Keratinocyte (primary cell): ENCODE results near the gene PTEN. TPM values are rescaled to one million over a fixed set of nuclear protein-coding genes. Genes with fewer than 3 reads are reported as not detected.

ENCODE experiments used
- DNase-seq: peaks from one replicate; pipeline ENCODE4 v3.0.0-alpha.2; 2011; ENCODE audit warnings: low read depth, missing footprints, low spot score
- FAIRE-seq: peaks from 2 replicates; lab custom pipeline; 2011; peaks lifted over from hg19 to GRCh38; lab: Jason Lieb, UNC
- H2AFZ ChIP-seq: 2 replicates; pipeline ENCODE4 v1.6.0; 2012; ENCODE audit warnings: low read length, control low read depth, inconsistent platforms; ENCODE audit not compliant: control insufficient read depth
- H3K27ac ChIP-seq: 2 replicates; pipeline ENCODE4 v1.5.1; 2011; ENCODE audit warnings: low read length; ENCODE audit not compliant: control insufficient read depth, insufficient read depth
- H3K27me3 ChIP-seq: 3 replicates; pipeline ENCODE4 v1.6.0; 2011; ENCODE audit warnings: low read length; ENCODE audit not compliant: control insufficient read depth, insufficient read depth; ENCODE audit errors: extremely low read depth
- H3K36me3 ChIP-seq, 2 experiments: 2 replicates in 1 of 2; 3 replicates in 1 of 2; pipeline ENCODE4 v1.5.1; 2011; ENCODE audit warnings: low read length in 2 of 2, mild to moderate bottlenecking in 1 of 2; ENCODE audit not compliant: control insufficient read depth in 2 of 2, insufficient read depth in 2 of 2; ENCODE audit errors: extremely low read depth in 1 of 2
- H3K4me1 ChIP-seq: 3 replicates; pipeline ENCODE4 v1.5.1; 2011; ENCODE audit warnings: low read length; ENCODE audit not compliant: control insufficient read depth, insufficient read depth; ENCODE audit errors: extremely low read depth
- H3K4me2 ChIP-seq: 3 replicates; pipeline ENCODE4 v1.6.0; 2011; ENCODE audit warnings: low read depth, low read length; ENCODE audit not compliant: control insufficient read depth, insufficient read depth; ENCODE audit errors: extremely low read depth
- H3K4me3 ChIP-seq, 3 experiments: fragments of 200-600 bp in 1 of 3; sonication (generic) in 1 of 3; 2 replicates in 2 of 3; 3 replicates in 1 of 3; pipeline ENCODE4 v1.5.1; 2011 to 2016; ENCODE audit warnings: low read length in 3 of 3, mild to moderate bottlenecking in 3 of 3, control low read depth in 2 of 3, inconsistent platforms in 1 of 3, low read depth in 1 of 3, mixed read lengths in 1 of 3, mixed run types in 1 of 3, moderate library complexity in 1 of 3; ENCODE audit not compliant: control insufficient read depth in 2 of 3, insufficient read depth in 2 of 3; ENCODE audit errors: extremely low read depth in 1 of 3
- H3K79me2 ChIP-seq: 2 replicates; pipeline ENCODE4 v1.6.0; 2012; ENCODE audit warnings: low read length; ENCODE audit not compliant: control insufficient read depth, insufficient read depth
- H3K9ac ChIP-seq: 3 replicates; pipeline ENCODE4 v1.6.0; 2011; ENCODE audit warnings: low read length; ENCODE audit not compliant: control insufficient read depth, insufficient read depth; ENCODE audit errors: extremely low read depth
- H3K9me1 ChIP-seq: 3 replicates; pipeline ENCODE4 v1.6.0; 2011; ENCODE audit warnings: low read length; ENCODE audit not compliant: control insufficient read depth, insufficient read depth; ENCODE audit errors: extremely low read depth
- H3K9me3 ChIP-seq: 2 replicates; pipeline ENCODE4 v1.5.1; 2012; ENCODE audit warnings: low read depth, low read length; ENCODE audit not compliant: control insufficient read depth
- H4K20me1 ChIP-seq: 3 replicates; pipeline ENCODE4 v1.6.0; 2011; ENCODE audit warnings: low read length; ENCODE audit not compliant: control insufficient read depth, insufficient read depth; ENCODE audit errors: extremely low read depth
- EZH2 ChIP-seq: IDR thresholded peaks from one replicate; pipeline ENCODE4 v1.6.1; 2012; ENCODE audit warnings: inconsistent platforms, mild to moderate bottlenecking, low read length, moderate library complexity
- dilution Hi-C: fragments of 300-500 bp; cut with MboI; formaldehyde crosslinking; loops from one replicate; pipeline ENCODE4 v1.7.0; 2020; ENCODE audit warnings: low sequenced_read_pairs; ENCODE audit not compliant: extremely low pct_ligation_motif_present
- polyA plus RNA-seq, 5 experiments: library from polyadenylated mRNA; depleted of rRNA in 3 of 5; stranded (reverse) in 3 of 5; stranded (forward) in 1 of 5; unstranded in 1 of 5; fragments of >200 nt; gene quantifications; 1 replicate in 1 of 5; 2 replicates in 3 of 5; 3 replicates in 1 of 5; pipeline versions ENCODE4 v1.2.1 to v1.2.3, GENCODE V29; 2011 to 2012; ENCODE audit warnings: missing spikeins in 2 of 5, low read depth in 1 of 5, low replicate concordance in 1 of 5
- TF ChIP-seq, protein P1 (sequence below), 3 experiments: IDR thresholded peaks in 1 of 3; conservative IDR thresholded peaks in 1 of 3; optimal IDR thresholded peaks in 1 of 3; 2 replicates in 2 of 3; 3 replicates in 1 of 3; pipeline versions ENCODE3 to v1.5.1; 2011; ENCODE audit warnings: low read length in 3 of 3, mild to moderate bottlenecking in 3 of 3, moderate library complexity in 2 of 3, control low read depth in 1 of 3, inconsistent platforms in 1 of 3; ENCODE audit not compliant: insufficient read depth in 2 of 3; ENCODE audit errors: extremely low read depth in 1 of 3

The PTEN gene
- polyA plus RNA-seq, 1 donor (not counting 4 experiments of a cell fraction or from before 2014, with no cell fraction given), result 39.4 TPM

- H3K4me1 ChIP-seq, result no peaks in the 10 kb centered on the region
- TF ChIP-seq EZH2, result no peak
- TF ChIP-seq, protein P1, sequence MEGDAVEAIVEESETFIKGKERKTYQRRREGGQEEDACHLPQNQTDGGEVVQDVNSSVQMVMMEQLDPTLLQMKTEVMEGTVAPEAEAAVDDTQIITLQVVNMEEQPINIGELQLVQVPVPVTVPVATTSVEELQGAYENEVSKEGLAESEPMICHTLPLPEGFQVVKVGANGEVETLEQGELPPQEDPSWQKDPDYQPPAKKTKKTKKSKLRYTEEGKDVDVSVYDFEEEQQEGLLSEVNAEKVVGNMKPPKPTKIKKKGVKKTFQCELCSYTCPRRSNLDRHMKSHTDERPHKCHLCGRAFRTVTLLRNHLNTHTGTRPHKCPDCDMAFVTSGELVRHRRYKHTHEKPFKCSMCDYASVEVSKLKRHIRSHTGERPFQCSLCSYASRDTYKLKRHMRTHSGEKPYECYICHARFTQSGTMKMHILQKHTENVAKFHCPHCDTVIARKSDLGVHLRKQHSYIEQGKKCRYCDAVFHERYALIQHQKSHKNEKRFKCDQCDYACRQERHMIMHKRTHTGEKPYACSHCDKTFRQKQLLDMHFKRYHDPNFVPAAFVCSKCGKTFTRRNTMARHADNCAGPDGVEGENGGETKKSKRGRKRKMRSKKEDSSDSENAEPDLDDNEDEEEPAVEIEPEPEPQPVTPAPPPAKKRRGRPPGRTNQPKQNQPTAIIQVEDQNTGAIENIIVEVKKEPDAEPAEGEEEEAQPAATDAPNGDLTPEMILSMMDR (optimal IDR thresholded peaks at IDR 0.05 in 1 of 3, IDR thresholded peaks at IDR 0.05 in 1 of 3, conservative IDR thresholded peaks at IDR 0.05 in 1 of 3; ENCODE audit: extremely low read depth in 1 of 3, insufficient read depth in 2 of 3, low read length in 3 of 3), result no peak
- H3K9me1 ChIP-seq, result no peaks in the 10 kb centered on the region
- no peak for FAIRE-seq
- no peaks in the 10 kb centered on the region for H3K9me3 ChIP-seq
- dilution Hi-C loops, result no loop called here
- no peaks in the 10 kb centered on the region for H3K27me3 ChIP-seq
- no peak overlapping the region for H2AFZ ChIP-seq
- H3K27ac ChIP-seq, result no peak overlapping the region
- H4K20me1 ChIP-seq, result no peaks in the 10 kb centered on the region
- no peak overlapping the region for H3K4me3 ChIP-seq
- H3K36me3 ChIP-seq, result peaks cover 1 to 3% of the 10 kb centered on the region in 2 experiments
- DNase-seq, result no peak
- H3K9ac ChIP-seq, result no peak overlapping the region
- H3K4me2 ChIP-seq, result no peak overlapping the region
- H3K79me2 ChIP-seq, result no peaks in the 10 kb centered on the region
Observed at GRCh38 chr10:87966459-87966858, 103.0 kb downstream of the PTEN start.

- Histone ChIP-seq H3K79me2 (no peaks in the 10 kb centered on the region), H3K9ac (no peak overlapping the region), H3K4me1 (no peaks in the 10 kb centered on the region), H3K36me3 (no peaks in the 10 kb centered on the region), H3K4me2 (no peak overlapping the region), H2AFZ (no peak overlapping the region), H3K9me3 (no peaks in the 10 kb centered on the region), H3K27me3 (no peaks in the 10 kb centered on the region), H3K4me3 (no peak overlapping the region), H4K20me1 (no peaks in the 10 kb centered on the region), H3K9me1 (no peaks in the 10 kb centered on the region), H3K27ac (no peak overlapping the region)
- no peak for FAIRE-seq
- TF ChIP-seq EZH2, result no peak
- TF ChIP-seq, protein P1 (optimal IDR thresholded peaks at IDR 0.05 in 1 of 3, IDR thresholded peaks at IDR 0.05 in 1 of 3, conservative IDR thresholded peaks at IDR 0.05 in 1 of 3; ENCODE audit: extremely low read depth in 1 of 3, insufficient read depth in 2 of 3, low read length in 3 of 3), result no peak
- no peak for DNase-seq
- dilution Hi-C loops, result no loop called here
Observed at GRCh38 chr10:87973635-87974034, 110.2 kb downstream of the PTEN start.
